GM12878 (cell line): ENCODE data around the gene EIF4E1B. TPM values are rescaled to one million over a fixed set of nuclear protein-coding genes. Genes with fewer than 3 reads are reported as not detected.

Experiments used
- ATAC-seq: fragments of 200-7000 bp; cut with Tn5 transposase; 3 replicates; pipeline ENCODE4 v1.9.1; 2020; ENCODE audit warnings: mild to moderate bottlenecking, moderate library complexity
- BruUV-seq: library from RNA; stranded (reverse); fragments of 400-500 nt; replicated peaks from 2 replicates; lab custom pipeline; 2021; lab: Mats Ljungman, UMichigan
- CTCF ChIA-PET: fragments of 300-600 bp; sonication (Branson Sonifier 250); formaldehyde crosslinking; extraction: SDS; loops from one replicate; lab custom pipeline; 2021; ENCODE audit warnings: inconsistent platforms; lab: Yijun Ruan, JAX
- POLR2A ChIA-PET: fragments of 350-600 bp; formaldehyde crosslinking; extraction: SDS; loops from one replicate; lab custom pipeline; 2021; ENCODE audit warnings: inconsistent platforms; lab: Charles Lee
- RAD21 ChIA-PET: fragments of 300-600 bp; sonication (Branson Sonifier 250); formaldehyde crosslinking; loops from one replicate; lab custom pipeline; 2023; ENCODE audit warnings: antibody characterized with exemption; ENCODE audit not compliant: unreplicated experiment; lab: Charles Lee
- SMC1A ChIA-PET: fragments of 300-600 bp; sonication (Branson Sonifier 250); formaldehyde crosslinking; loops from one replicate; lab custom pipeline; 2023; ENCODE audit not compliant: unreplicated experiment, uncharacterized antibody; lab: Charles Lee
- DNase-seq: peaks from one replicate; pipeline ENCODE4 v3.0.0-alpha.2; 2011; ENCODE audit warnings: low read depth, low spot score
- FAIRE-seq: peaks from 3 replicates; lab custom pipeline; 2011; peaks lifted over from hg19 to GRCh38; lab: Jason Lieb, UNC
- H2AFZ ChIP-seq: 2 replicates; pipeline ENCODE4 v1.6.0; 2011; ENCODE audit warnings: low read depth, low read length, control low read depth; ENCODE audit not compliant: control insufficient read depth
- H3K27ac ChIP-seq: 2 replicates; pipeline ENCODE4 v1.5.1; 2011; ENCODE audit warnings: control low read depth; ENCODE audit not compliant: control insufficient read depth, insufficient read depth
- H3K27me3 ChIP-seq, 2 experiments: replicated peaks in 1 of 2; 2 replicates each; pipeline versions ENCODE4 v1.6.0 to v1.6.1; 2011; ENCODE audit warnings: low read length in 1 of 2; ENCODE audit not compliant: control insufficient read depth in 2 of 2, insufficient read depth in 2 of 2
- H3K36me3 ChIP-seq, 2 experiments: 2 replicates each; pipeline ENCODE4 v1.5.1; 2011; ENCODE audit warnings: low read length in 1 of 2; ENCODE audit not compliant: control insufficient read depth in 2 of 2, insufficient read depth in 2 of 2
- H3K4me1 ChIP-seq: 2 replicates; pipeline ENCODE4 v1.6.1; 2011; ENCODE audit warnings: mild to moderate bottlenecking, low read length, moderate library complexity, mixed read lengths; ENCODE audit not compliant: control insufficient read depth, insufficient read depth
- H3K4me2 ChIP-seq: 2 replicates; pipeline ENCODE4 v1.6.0; 2011; ENCODE audit warnings: control low read depth; ENCODE audit not compliant: control insufficient read depth, insufficient read depth
- H3K4me3 ChIP-seq: fragments of 200-600 bp; sonication (generic); 2 replicates; pipeline ENCODE4 v1.5.1; 2016
- H3K79me2 ChIP-seq: 2 replicates; pipeline ENCODE4 v1.6.0; 2011; ENCODE audit warnings: low read length; ENCODE audit not compliant: control insufficient read depth, insufficient read depth
- H3K9ac ChIP-seq: 2 replicates; pipeline ENCODE4 v1.8.0; 2011; ENCODE audit warnings: low read length, control low read depth, mixed read lengths; ENCODE audit not compliant: control insufficient read depth, insufficient read depth
- H3K9me3 ChIP-seq: replicated peaks from 3 replicates; pipeline ENCODE4 v1.5.1; 2011; ENCODE audit warnings: mild to moderate bottlenecking, low read length; ENCODE audit not compliant: control insufficient read depth, insufficient read depth
- H4K20me1 ChIP-seq: 2 replicates; pipeline ENCODE4 v1.6.0; 2011; ENCODE audit not compliant: control insufficient read depth, insufficient read depth
- STAT3 ChIP-seq: IDR thresholded peaks from 2 replicates; pipeline ENCODE4 v1.6.1; 2011; ENCODE audit warnings: low read depth, low read length, improper control_type of control experiment
- ZNF687 ChIP-seq: fragments of 450-650 bp; IDR thresholded peaks from 2 replicates; pipeline ENCODE4 v1.6.1; 2017; ENCODE audit warnings: mild to moderate bottlenecking, moderate library complexity
- WGBS: methylation state at CpG from one replicate; pipeline ENCODE4 v1.1.6; 2016; ENCODE audit warnings: low lambda C conversion rate; ENCODE audit not compliant: insufficient replicate concordance, insufficient coverage; ENCODE audit errors: missing lambda C conversion rate; 5-methylcytosine and 5-hydroxymethylcytosine counted together
- in situ Hi-C: fragments of 300-500 bp; cut with MboI; formaldehyde crosslinking; loops from 9 replicates; pipeline ENCODE4 v1.14.3; 2018; ENCODE audit warnings: mixed read lengths
- intact Hi-C: fragments of 100-400 bp; cut with micrococcal nuclease; formaldehyde crosslinking; loops from one replicate; pipeline ENCODE4 v1.14.2; 2022; ENCODE audit not compliant: unreplicated experiment
- polyA plus RNA-seq, 11 experiments: library from polyadenylated mRNA; depleted of rRNA in 4 of 11; unstranded in 6 of 11; stranded (reverse) in 5 of 11; fragments of >200 nt; fragmentation: Nextera tagmentation in 4 of 11; fragmentation: Illumina TruSeq in 1 of 11; extraction: Ambion mirVana in 4 of 11; extraction: Trizol in 1 of 11; gene quantifications; 1 replicate in 1 of 11; 2 replicates in 10 of 11; pipeline versions ENCODE4 v1.2.1 to v1.2.3, GENCODE V29; 2011 to 2016; ENCODE audit warnings: inconsistent platforms in 2 of 11, missing spikeins in 2 of 11, low read depth in 1 of 11
- total RNA-seq, 4 experiments: library from RNA; depleted of rRNA in 3 of 4; stranded (reverse); fragments of >200 nt in 3 of 4; fragmentation: Illumina TruSeq in 1 of 4; extraction: Trizol in 1 of 4; gene quantifications; 2 replicates each; pipeline versions ENCODE4 v1.2.1 to v1.2.3, GENCODE V29; 2013 to 2021
- TF ChIP-seq, protein P1 (sequence below): fragments of 450-650 bp; conservative IDR thresholded peaks from 2 replicates; pipeline ENCODE4 v1.6.1; 2017; ENCODE audit warnings: mild to moderate bottlenecking, moderate library complexity

EIF4E1B gene
- total and polyA plus RNA-seq, 10 of the 15 experiments (the other 5 are each of a cell fraction or from before 2014, with no cell fraction given) = not detected

DNA sequence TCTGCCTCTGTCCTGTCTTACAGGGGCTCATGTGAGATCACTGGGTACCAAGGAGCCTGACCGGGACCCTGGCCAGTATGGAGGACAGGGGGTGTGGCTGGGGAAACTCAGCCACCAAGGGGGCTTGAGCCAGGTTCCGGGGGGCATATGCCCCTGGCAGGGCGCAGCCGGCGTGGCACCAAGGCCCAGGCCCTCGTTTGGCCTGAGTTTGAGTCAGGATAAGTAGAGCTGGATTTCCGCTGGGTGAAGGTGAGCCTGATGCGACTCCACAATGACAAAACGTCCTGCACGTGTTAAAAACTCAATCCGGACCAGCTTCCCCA, 16.2 kb downstream of the EIF4E1B start:
- intact Hi-C loops = loop anchor here (5.0 to 10.0 kb wide), 2 partner anchors 74 to 232 kb away; partner anchors contain the start of gene CLTB
- Histone ChIP-seq H3K4me3 (peak overlapping the region; percentile 68; the same call in 1 of the 2 replicates), H4K20me1 (no peaks in the 10 kb centered on the region), H3K4me2 (peak overlapping the region; percentile 96)
- DNase-seq = no peak
- TF ChIP-seq ZNF687 = peak; percentile 20; the same call in 1 of the 2 replicates
- TF ChIP-seq, protein P1, sequence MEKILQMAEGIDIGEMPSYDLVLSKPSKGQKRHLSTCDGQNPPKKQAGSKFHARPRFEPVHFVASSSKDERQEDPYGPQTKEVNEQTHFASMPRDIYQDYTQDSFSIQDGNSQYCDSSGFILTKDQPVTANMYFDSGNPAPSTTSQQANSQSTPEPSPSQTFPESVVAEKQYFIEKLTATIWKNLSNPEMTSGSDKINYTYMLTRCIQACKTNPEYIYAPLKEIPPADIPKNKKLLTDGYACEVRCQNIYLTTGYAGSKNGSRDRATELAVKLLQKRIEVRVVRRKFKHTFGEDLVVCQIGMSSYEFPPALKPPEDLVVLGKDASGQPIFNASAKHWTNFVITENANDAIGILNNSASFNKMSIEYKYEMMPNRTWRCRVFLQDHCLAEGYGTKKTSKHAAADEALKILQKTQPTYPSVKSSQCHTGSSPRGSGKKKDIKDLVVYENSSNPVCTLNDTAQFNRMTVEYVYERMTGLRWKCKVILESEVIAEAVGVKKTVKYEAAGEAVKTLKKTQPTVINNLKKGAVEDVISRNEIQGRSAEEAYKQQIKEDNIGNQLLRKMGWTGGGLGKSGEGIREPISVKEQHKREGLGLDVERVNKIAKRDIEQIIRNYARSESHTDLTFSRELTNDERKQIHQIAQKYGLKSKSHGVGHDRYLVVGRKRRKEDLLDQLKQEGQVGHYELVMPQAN = 0 out of 2 replicates have a peak, but pooled peaks have one; percentile 34
- no peak for TF ChIP-seq STAT3
- TF ChIP-seq, all 136 proteins: peak for 2
- ATAC-seq = peak; percentile 29
- peak overlapping the region; percentile 98 for H2AFZ ChIP-seq
- no peak for FAIRE-seq
- H3K27ac ChIP-seq = peak overlapping the region; percentile 52; the same call in 1 of the 2 replicates
- H3K27me3 ChIP-seq = no peaks in the 10 kb centered on the region
- H3K9ac ChIP-seq = peak overlapping the region; percentile 58
- ChIA-PET CTCF (interaction anchor here (0.9 to 3.4 kb wide), 9 partner anchors 12 to 230 kb away, joined by 3 to 19 read pairs (median 4); partner anchors contain the start of genes CLTB and RNF44), RAD21 (interaction anchor here (0.6 to 2.7 kb wide), 9 partner anchors 11 to 666 kb away, joined by 3 to 20 read pairs (median 3); partner anchors contain the start of gene EIF4E1B), POLR2A (interaction anchor here (0.8 to 1.4 kb wide), 2 partner anchors 9 to 109 kb away, joined by 3 read pairs; partner anchors contain the start of gene RNF44), SMC1A (interaction anchor here (1.0 to 2.1 kb wide), 4 partner anchors 12 to 231 kb away, joined by 3 to 7 read pairs (median 4); no protein-coding TSS in a partner anchor)
- H3K36me3 ChIP-seq = no peaks in the 10 kb centered on the region
- H3K9me3 ChIP-seq = no peaks in the 10 kb centered on the region
- peaks cover 18% of the 10 kb centered on the region for H3K4me1 ChIP-seq
- in situ Hi-C loops = no loop called here
- BruUV-seq = TSS peak; percentile 82
- H3K79me2 ChIP-seq = no peaks in the 10 kb centered on the region
- 11% methylated on average over 11 of the region's 11 CpGs for WGBS
